ENCODE data around the gene PNPLA2. TPM values are rescaled to one million over a fixed set of nuclear protein-coding genes. Genes with fewer than 3 reads are reported as not detected.
A peak's percentile ranks its signal among the peaks of the same experiment; 100 is the strongest.

The PNPLA2 gene
- total and polyA plus RNA-seq, 2 of the 8 experiments (the other 6 are each of a cell fraction or from before 2014, with no cell fraction given) = 30.9 to 62.1 TPM

DNA sequence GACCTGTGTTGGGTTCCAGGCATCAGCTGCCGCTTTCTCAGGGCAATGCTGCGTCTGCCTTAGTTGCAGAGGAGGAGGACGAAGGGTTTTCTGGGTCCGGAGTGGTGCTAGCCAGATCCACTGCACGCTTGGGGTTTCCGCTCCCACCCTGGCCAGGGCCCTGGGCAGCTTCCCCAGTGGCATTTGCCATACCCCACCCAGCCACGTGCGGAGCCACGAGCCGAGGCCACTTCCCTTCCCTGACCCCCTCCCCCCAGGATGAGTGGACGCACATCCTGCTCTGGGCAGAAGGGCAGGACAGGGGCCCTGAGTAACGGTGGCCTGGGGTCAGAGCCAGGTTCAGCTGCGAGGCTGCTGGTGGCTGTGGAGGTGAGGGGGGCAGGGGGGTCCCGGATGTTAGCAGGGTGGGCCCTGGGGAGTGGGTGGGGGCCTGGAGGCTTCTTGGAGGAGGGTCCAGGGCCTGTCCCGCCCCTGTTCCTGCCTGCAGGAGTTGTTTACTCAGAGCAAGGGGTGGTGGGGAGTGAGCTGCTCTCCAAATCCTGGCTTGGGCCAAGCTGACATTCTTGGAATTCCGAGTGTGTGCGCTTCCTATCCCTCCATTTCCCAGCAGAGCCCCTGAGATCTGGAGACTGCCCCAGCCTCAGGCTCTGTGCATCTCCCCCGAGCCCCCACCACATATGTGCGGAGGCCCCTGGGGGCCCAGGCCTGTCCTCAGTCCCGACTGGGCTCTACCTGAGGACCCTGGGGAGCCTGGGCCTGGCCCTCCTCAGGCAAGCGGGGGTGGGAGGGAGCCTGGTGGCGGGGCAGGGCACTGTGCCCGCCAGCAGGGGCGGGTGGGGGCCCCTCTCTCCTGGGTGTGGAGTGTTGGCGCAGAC is 25.3 kb downstream of the PNPLA2 start:
- H3K23me2 ChIP-seq (ENCODE audit: low read depth, low read length) = peaks cover 22% of the 10 kb centered on the region; the same call in 1 of the 2 replicates
- H3K4me3 ChIP-seq (ENCODE audit: extremely low read depth in 1 of 4, insufficient read depth in 2 of 4, low read depth in 3 of 4, low read length in 4 of 4) = peak overlapping the region; percentile 71 to 96 (median 74)
- TF ChIP-seq BRCA1 (IDR thresholded peaks at IDR 0.05; ENCODE audit: low read depth, low read length) (no peak), SP2 (IDR thresholded peaks at IDR 0.05; ENCODE audit: low read length) (no peak), CREB1 (IDR thresholded peaks at IDR 0.05) (peak; percentile 28; the same call in 1 of the 2 replicates), SRF (IDR thresholded peaks at IDR 0.05; ENCODE audit: low read depth, low read length) (no peak), TEAD4 (IDR thresholded peaks at IDR 0.05; ENCODE audit: low read depth, low read length) (peak; percentile 100), HDAC2 (IDR thresholded peaks at IDR 0.05; ENCODE audit: borderline replicate concordance in 1 of 2, low read depth in 2 of 2, low read length in 2 of 2) (no peak; a peak in 1 of 4 replicates), POLR2AphosphoS5 (IDR thresholded peaks at IDR 0.05; ENCODE audit: low read depth, low read length) (0 out of 2 replicates have a peak, but pooled peaks have one; percentile 53), RXRA (IDR thresholded peaks at IDR 0.05; ENCODE audit: insufficient read depth, low read depth, low read length) (no peak), YY1 (IDR thresholded peaks at IDR 0.05; ENCODE audit: low read depth, low read length) (peak; percentile 80)
- TF ChIP-seq, protein P1, sequence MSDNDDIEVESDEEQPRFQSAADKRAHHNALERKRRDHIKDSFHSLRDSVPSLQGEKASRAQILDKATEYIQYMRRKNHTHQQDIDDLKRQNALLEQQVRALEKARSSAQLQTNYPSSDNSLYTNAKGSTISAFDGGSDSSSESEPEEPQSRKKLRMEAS (IDR thresholded peaks at IDR 0.05) = peak; percentile 77

More for the DNA sequence above, 25.3 kb downstream of the PNPLA2 start:
- H4K5ac ChIP-seq (ENCODE audit: insufficient read length, low read depth, low read length) = peak overlapping the region; percentile 96
- peak overlapping the region; percentile 99 for H3K4ac ChIP-seq (replicated peaks; ENCODE audit: insufficient read length, low read depth, low read length)
- peak overlapping the region; percentile 98 for H4K91ac ChIP-seq (replicated peaks; ENCODE audit: insufficient read length, low read length)
- peaks cover 0 to 27% of the 10 kb centered on the region in 2 experiments; a peak in 2 of 4 replicates for H3K79me2 ChIP-seq (ENCODE audit: control insufficient read depth in 1 of 2, insufficient read depth in 2 of 2, low read length in 2 of 2)
- POLR2A ChIA-PET (ENCODE audit: partially characterized antibody) = interaction anchor here (0.8 to 40.4 kb wide), 13 partner anchors 13 to 209 kb away, joined by 3 to 1917 read pairs (median 4); partner anchors contain the start of genes CD151, CEND1, CHID1 and CRACR2B
- DNase-seq (ENCODE audit: low read depth in 1 of 2, low spot score in 2 of 2) (peak; percentile 86 to 89), FAIRE-seq (peak; percentile 94)
- no peak overlapping the region for H3K23ac ChIP-seq (ENCODE audit: insufficient read length)
- peak overlapping the region in 2 of 4 experiments; percentile 8 to 13; a peak in 3 of 7 replicates for H3K9ac ChIP-seq (replicated peaks in 1 of 4; ENCODE audit: extremely low read depth in 1 of 4, low read depth in 3 of 4, low read length in 3 of 4)
- peaks cover 10 to 14% (median 11%) of the 10 kb centered on the region in 4 experiments; a peak in 6 of 8 replicates for H3K36me3 ChIP-seq (ENCODE audit: control insufficient read depth in 2 of 4, insufficient read depth in 4 of 4, low read length in 3 of 4)
- no peaks in the 10 kb centered on the region; a peak in 4 of 7 replicates for H3K27me3 ChIP-seq (replicated peaks in 1 of 4; ENCODE audit: control insufficient read depth in 3 of 4, extremely low read depth in 1 of 4, insufficient read depth in 3 of 4, low read length in 3 of 4)
- peaks cover 7 to 27% of the 10 kb centered on the region in 2 experiments for H4K20me1 ChIP-seq (replicated peaks in 1 of 2; ENCODE audit: control insufficient read depth in 1 of 2, insufficient read depth in 2 of 2, low read length in 2 of 2)
- peak overlapping the region; percentile 67 for H3K14ac ChIP-seq (ENCODE audit: insufficient read length)
- H2BK15ac ChIP-seq (ENCODE audit: low read length) = peak overlapping the region; percentile 99; the same call in 1 of the 2 replicates
- CTCF ChIA-PET (ENCODE audit: partially characterized antibody) = interaction anchor here (0.8 to 6.7 kb wide), 20 partner anchors 10 to 289 kb away, joined by 3 to 74 read pairs (median 4); partner anchors contain the start of genes CD151 and PNPLA2
- H2BK5ac ChIP-seq (ENCODE audit: low read depth, low read length) = peak overlapping the region; percentile 92
- H3K4me1 ChIP-seq (replicated peaks in 1 of 4; ENCODE audit: control insufficient read depth in 3 of 4, insufficient read depth in 4 of 4, low read length in 3 of 4) = peaks cover 0 to 39% (median 26%) of the 10 kb centered on the region in 4 experiments; a peak in 6 of 7 replicates
- H3K79me1 ChIP-seq (ENCODE audit: low read depth, low read length) = peaks cover 9% of the 10 kb centered on the region; the same call in 1 of the 2 replicates
- no peak overlapping the region for H2AK5ac ChIP-seq (ENCODE audit: low read depth, low read length)
- H2BK20ac ChIP-seq (ENCODE audit: low read length) = 0 out of 2 replicates have a peak overlapping the region, but pooled peaks have one; percentile 61
- peak overlapping the region; percentile 98 for H3K18ac ChIP-seq (ENCODE audit: extremely low read depth, low read length)
- H3K27ac ChIP-seq (ENCODE audit: low read depth, low read length) = peak overlapping the region; percentile 79; the same call in 1 of the 2 replicates
- peak overlapping the region; percentile 79 for H2BK120ac ChIP-seq (replicated peaks; ENCODE audit: low read depth, low read length)
- H2AFZ ChIP-seq (ENCODE audit: low read length) = no peak overlapping the region
- peak overlapping the region; percentile 87 for H3K4me2 ChIP-seq (ENCODE audit: insufficient read depth in 1 of 2, low read depth in 2 of 2, low read length in 2 of 2)
- WGBS, 2 experiments (ENCODE audit: extremely low coverage in 1 of 2, insufficient coverage in 1 of 2, insufficient read length in 1 of 2, insufficient replicate concordance in 2 of 2, low coverage in 1 of 2, low lambda C conversion rate in 2 of 2, missing lambda C conversion rate in 1 of 2) = 1% methylated on average over 16 of the region's 25 CpGs; no CpG with 5 or more reads in 1 of the 2 experiments
- H4K8ac ChIP-seq (ENCODE audit: extremely low read depth, insufficient read depth, low read length) = peak overlapping the region; percentile 75; the same call in 1 of the 2 replicates
- peak overlapping the region; percentile 92 for H3K56ac ChIP-seq (replicated peaks; ENCODE audit: insufficient read length, low read depth, low read length)
- H2BK12ac ChIP-seq (ENCODE audit: low read depth, low read length) = peak overlapping the region; percentile 92; the same call in 1 of the 2 replicates
- no peaks in the 10 kb centered on the region for H3K9me3 ChIP-seq (ENCODE audit: insufficient read depth in 2 of 2, low read depth in 1 of 2, low read length in 1 of 2)

All from H1 (cell line).